Measurements from ENCODE around the gene SLC22A13. TPM values are rescaled to one million over a fixed set of nuclear protein-coding genes. Genes with fewer than 3 reads are reported as not detected.

The SLC22A13 gene
- total and polyA plus RNA-seq, 9 of the 15 experiments (the other 6 are each of a cell fraction or from before 2014, with no cell fraction given): 0.09 to 0.49 (median 0.17) TPM; not detected in 3

GRCh38 chr3:38221005-38221404 lies 44.6 kb upstream of the SLC22A13 start:
- H3K79me2 ChIP-seq (ENCODE audit: control insufficient read depth, insufficient read depth, low read length): peaks cover 7% of the 10 kb centered on the region; the same call in 1 of the 3 replicates
- WGBS (ENCODE audit: insufficient coverage, low coverage, missing lambda C conversion rate): 86% methylated on average over 1 of the region's 1 CpG
- FAIRE-seq: no peak
- H3K36me3 ChIP-seq (ENCODE audit: control insufficient read depth, insufficient read depth, low read length): peaks cover 56% of the 10 kb centered on the region
- ChIA-PET POLR2A (interaction anchor here (0.7 to 2.2 kb wide), 5 partner anchors 11 to 84 kb away, joined by 3 to 6 read pairs (median 3); partner anchors contain the start of genes ACAA1 and OXSR1), CTCF (ENCODE audit: low intra/inter-chr PET ratio) (no interaction called here)
- no peak overlapping the region for H3K27ac ChIP-seq (ENCODE audit: extremely low read depth, low read depth, low read length)
- H3K27me3 ChIP-seq (ENCODE audit: control insufficient read depth in 2 of 2, insufficient read depth in 2 of 2, low read length in 2 of 2): no peaks in the 10 kb centered on the region
- no peak for DNase-seq (ENCODE audit: extremely low read depth in 1 of 4, low spot score in 3 of 4)
- BruUV-seq (replicated peaks): no TSS peak
- no peak overlapping the region for H2AFZ ChIP-seq (ENCODE audit: low read depth, low read length)
- H3K9ac ChIP-seq (ENCODE audit: insufficient read depth in 1 of 2, low read depth in 2 of 2, low read length in 2 of 2): no peak overlapping the region
- intact Hi-C loops (cut with micrococcal nuclease): loop anchor here (10.0 kb wide), 1 partner anchor 86 kb away; the partner anchor contains the start of genes ACAA1 and MYD88
- H3K4me1 ChIP-seq (replicated peaks in 1 of 2; ENCODE audit: control insufficient read depth in 2 of 2, insufficient read depth in 2 of 2, low read length in 2 of 2): peaks cover 4 to 8% of the 10 kb centered on the region in 2 experiments; a peak in 4 of 5 replicates
- no peak overlapping the region for H3K4me2 ChIP-seq (ENCODE audit: insufficient read depth, low read length)
- H3K9me1 ChIP-seq (ENCODE audit: control insufficient read depth, insufficient read depth, low read length): peaks cover 2% of the 10 kb centered on the region
- no peak for ATAC-seq
- peaks cover 8% of the 10 kb centered on the region for H4K20me1 ChIP-seq (replicated peaks; ENCODE audit: control insufficient read depth, insufficient read depth, low read length)
- no peaks in the 10 kb centered on the region for H3K9me3 ChIP-seq (replicated peaks; ENCODE audit: control insufficient read depth, insufficient read depth, low read depth, low read length)
- no peak overlapping the region for H3K4me3 ChIP-seq
- in situ Hi-C loops (cut with MboI): no loop called here
- TF ChIP-seq ZC3H11A (IDR thresholded peaks at IDR 0.05; ENCODE audit: low read depth, low read length) (no peak), NR2C1 (IDR thresholded peaks at IDR 0.05) (no peak), NR2C1 (tag; IDR thresholded peaks at IDR 0.05) (no peak), ZFP30 (CRISPR knock-in tag; IDR thresholded peaks at IDR 0.05; ENCODE audit: borderline replicate concordance) (no peak), U2AF2 (optimal IDR thresholded peaks at IDR 0.05; ENCODE audit: low read depth, low read length) (no peak), TAF1 (IDR thresholded peaks at IDR 0.05; ENCODE audit: control insufficient read depth, extremely low read depth, insufficient read depth, low read length, severe bottlenecking) (no peak), THRA (IDR thresholded peaks at IDR 0.05) (no peak), MEF2A (IDR thresholded peaks at IDR 0.05; ENCODE audit: control insufficient read depth, low read depth, low read length) (no peak), NCOA2 (IDR thresholded peaks at IDR 0.05; ENCODE audit: partially characterized antibody in 2 of 2) (no peak), CREM (IDR thresholded peaks at IDR 0.05; ENCODE audit: low read depth) (no peak), CCNT2 (IDR thresholded peaks at IDR 0.05; ENCODE audit: borderline replicate concordance, extremely low read depth, insufficient read length, low read depth, low read length) (no peak), RNF2 (IDR thresholded peaks at IDR 0.05) (no peak), GABPB2 (CRISPR knock-in tag; conservative IDR thresholded peaks at IDR 0.05) (no peak), ATF2 (CRISPR knock-in tag; IDR thresholded peaks at IDR 0.05) (no peak), CEBPG (CRISPR knock-in tag; IDR thresholded peaks at IDR 0.05) (no peak), CEBPG (tag; conservative IDR thresholded peaks at IDR 0.05 in 1 of 2, IDR thresholded peaks at IDR 0.05 in 1 of 2) (no peak), ZNF121 (CRISPR knock-in tag; conservative IDR thresholded peaks at IDR 0.05) (no peak)
- TF ChIP-seq, protein P1, sequence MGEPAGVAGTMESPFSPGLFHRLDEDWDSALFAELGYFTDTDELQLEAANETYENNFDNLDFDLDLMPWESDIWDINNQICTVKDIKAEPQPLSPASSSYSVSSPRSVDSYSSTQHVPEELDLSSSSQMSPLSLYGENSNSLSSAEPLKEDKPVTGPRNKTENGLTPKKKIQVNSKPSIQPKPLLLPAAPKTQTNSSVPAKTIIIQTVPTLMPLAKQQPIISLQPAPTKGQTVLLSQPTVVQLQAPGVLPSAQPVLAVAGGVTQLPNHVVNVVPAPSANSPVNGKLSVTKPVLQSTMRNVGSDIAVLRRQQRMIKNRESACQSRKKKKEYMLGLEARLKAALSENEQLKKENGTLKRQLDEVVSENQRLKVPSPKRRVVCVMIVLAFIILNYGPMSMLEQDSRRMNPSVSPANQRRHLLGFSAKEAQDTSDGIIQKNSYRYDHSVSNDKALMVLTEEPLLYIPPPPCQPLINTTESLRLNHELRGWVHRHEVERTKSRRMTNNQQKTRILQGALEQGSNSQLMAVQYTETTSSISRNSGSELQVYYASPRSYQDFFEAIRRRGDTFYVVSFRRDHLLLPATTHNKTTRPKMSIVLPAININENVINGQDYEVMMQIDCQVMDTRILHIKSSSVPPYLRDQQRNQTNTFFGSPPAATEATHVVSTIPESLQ (CRISPR knock-in tag; IDR thresholded peaks at IDR 0.05): no peak

Data from K562 (cell line).